ENCODE measurements around the gene KDM4B.

Gene KDM4B

DNA sequence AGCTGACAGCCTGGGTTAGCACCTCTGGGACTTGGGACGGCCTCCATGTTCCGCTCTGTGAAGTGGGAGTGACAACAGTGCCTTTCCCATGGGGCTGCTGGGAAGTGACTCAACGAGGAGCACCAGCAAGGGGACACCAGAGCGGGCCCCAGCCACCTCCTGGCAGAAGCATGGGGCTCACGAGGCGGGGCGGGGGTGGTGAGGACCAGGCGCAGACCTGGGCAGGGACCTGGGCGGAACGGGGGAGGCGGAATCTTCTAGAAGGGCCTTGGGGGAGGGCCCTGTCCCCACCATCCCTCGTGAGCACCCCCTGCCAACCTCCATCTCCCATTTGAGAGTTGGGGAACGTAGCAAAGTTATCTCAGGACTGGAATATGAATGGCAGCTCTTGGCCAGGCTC is 37.9 kb downstream of the KDM4B start:
- DNase-seq (ENCODE audit: low spot score), result no peak
- Histone ChIP-seq H3K27ac (no peak overlapping the region), H3K4me3 (no peak overlapping the region)
- TF ChIP-seq, protein P1, sequence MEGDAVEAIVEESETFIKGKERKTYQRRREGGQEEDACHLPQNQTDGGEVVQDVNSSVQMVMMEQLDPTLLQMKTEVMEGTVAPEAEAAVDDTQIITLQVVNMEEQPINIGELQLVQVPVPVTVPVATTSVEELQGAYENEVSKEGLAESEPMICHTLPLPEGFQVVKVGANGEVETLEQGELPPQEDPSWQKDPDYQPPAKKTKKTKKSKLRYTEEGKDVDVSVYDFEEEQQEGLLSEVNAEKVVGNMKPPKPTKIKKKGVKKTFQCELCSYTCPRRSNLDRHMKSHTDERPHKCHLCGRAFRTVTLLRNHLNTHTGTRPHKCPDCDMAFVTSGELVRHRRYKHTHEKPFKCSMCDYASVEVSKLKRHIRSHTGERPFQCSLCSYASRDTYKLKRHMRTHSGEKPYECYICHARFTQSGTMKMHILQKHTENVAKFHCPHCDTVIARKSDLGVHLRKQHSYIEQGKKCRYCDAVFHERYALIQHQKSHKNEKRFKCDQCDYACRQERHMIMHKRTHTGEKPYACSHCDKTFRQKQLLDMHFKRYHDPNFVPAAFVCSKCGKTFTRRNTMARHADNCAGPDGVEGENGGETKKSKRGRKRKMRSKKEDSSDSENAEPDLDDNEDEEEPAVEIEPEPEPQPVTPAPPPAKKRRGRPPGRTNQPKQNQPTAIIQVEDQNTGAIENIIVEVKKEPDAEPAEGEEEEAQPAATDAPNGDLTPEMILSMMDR (IDR thresholded peaks at IDR 0.05), result no peak

DNA sequence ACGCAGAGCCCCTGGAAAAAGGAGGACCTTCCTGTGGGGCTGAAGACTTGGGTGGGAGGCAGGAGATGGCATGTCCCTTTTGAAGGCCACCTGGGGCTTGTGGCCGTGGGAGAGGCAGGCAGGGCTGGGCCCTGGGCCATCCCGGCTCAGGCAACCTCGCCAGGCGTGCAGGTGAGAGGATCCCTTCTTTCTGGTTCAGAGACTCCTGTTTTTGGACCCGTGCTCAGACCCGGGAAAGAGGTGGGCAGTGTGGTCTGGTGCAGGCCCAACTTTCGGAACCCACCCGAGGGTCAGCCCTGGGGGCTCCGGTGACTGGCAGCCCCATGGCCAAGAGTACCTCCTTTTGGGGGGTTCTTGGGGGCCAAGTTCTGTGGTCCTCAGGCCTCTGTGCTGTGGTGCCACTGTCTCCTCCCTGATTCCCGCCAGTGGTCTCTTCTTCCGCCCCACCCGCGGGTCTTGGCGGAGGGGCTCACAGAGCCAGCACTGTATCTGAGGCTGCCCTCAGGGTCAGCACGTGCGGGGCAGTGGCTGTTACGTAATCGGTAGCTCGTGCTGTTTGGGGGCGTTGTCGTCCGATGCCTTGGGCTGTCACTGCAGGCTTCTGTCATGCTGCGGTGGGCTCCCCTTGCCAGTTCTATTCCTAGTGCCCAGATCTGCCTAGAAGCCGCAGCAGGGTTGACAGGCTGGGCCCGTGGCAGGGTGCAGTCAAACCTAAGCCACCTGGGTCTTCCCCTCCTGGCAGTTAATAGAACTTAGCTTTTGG is 42.7 kb downstream of the KDM4B start:
- Histone ChIP-seq H3K4me3 (no peak overlapping the region), H3K27ac (no peak overlapping the region)
- TF ChIP-seq, protein P1 (IDR thresholded peaks at IDR 0.05), result no peak
- no peak for DNase-seq (ENCODE audit: low spot score)

DNA sequence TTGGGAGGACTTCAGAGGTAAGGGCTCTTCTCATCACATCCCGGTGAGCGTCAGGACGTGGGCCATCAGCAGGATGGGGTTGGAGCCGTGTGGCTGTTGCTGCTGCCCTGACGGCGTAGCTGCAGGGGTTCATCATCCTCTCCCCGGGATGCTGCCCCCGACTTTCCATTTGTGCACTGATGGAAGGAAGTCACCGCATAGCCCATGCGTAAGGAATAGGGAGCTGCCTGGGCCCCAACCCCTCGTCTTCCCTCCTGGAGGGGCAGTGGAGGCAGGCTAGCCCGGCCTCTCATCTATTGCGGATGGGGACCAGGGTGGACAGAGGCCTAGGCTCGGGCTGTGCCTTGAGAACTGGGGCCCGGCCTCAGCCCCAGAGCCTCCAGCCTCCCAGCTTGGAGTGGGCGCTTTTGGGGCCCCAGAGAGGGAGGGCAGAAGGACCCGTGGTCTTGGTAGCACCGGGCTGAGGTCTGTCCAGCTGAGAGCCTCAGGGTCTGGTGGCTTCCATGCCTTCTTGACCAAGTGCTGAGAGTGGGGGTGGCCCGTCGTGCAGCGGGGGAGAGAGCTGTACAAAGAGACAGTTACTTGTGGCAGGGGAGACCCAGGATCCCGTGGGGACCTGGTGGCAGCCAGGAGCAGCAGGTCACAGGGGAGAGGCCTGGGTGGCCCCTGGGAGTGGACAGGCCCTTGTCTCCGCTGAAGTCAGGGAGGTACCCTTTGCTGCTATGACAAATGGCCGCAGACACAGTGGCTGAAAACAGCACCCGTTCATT is 44.0 kb downstream of the KDM4B start:
- TF ChIP-seq, protein P1 (IDR thresholded peaks at IDR 0.05), result no peak
- no peak overlapping the region for H3K4me3 ChIP-seq
- no peak overlapping the region for H3K27ac ChIP-seq
- no peak for DNase-seq (ENCODE audit: low spot score)

DNA sequence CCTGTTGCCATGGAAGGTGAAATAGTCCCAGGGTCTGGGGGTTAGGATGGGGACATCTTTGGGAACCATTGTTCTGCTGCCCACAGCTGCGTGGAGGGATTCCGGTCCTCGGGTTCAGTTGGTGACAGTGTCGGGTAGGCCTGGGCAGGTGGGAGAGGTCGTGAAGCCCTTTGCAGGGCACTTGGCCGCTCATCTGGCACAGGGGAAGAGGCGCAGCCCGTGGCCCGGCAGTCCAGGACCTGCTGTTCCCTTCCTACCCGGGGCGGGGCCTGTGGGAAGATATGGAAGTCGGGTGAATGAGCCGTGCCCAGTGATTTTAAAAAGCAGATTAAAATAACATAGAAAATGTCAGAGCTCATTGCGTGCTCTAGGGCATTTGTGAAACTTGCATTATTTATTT is 44.8 kb downstream of the KDM4B start:
- Histone ChIP-seq H3K27ac (no peak overlapping the region), H3K4me3 (no peak overlapping the region)
- TF ChIP-seq, protein P1 (IDR thresholded peaks at IDR 0.05), result no peak
- DNase-seq (ENCODE audit: low spot score), result no peak

DNA sequence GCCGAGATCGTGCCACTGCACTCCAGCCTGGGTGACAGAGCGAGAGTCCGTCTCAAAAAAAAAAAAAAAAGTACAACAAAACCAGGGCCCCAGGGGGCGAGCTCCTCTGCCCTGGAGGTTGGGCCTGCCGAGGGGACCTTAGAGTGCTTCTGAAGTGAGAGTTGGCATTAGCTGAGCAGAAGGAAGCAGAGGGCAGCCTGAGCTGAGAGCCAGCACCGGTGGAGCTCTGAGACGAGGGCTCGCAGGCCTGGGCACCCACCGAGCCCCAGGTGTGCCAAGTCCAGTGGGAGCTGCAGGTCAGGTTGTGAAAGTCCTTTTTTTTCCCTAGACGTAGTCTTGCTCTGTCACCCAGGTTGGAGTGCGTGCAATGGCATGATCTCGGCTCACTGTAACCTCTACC is 46.0 kb downstream of the KDM4B start:
- TF ChIP-seq, protein P1 (IDR thresholded peaks at IDR 0.05), result no peak

DNA sequence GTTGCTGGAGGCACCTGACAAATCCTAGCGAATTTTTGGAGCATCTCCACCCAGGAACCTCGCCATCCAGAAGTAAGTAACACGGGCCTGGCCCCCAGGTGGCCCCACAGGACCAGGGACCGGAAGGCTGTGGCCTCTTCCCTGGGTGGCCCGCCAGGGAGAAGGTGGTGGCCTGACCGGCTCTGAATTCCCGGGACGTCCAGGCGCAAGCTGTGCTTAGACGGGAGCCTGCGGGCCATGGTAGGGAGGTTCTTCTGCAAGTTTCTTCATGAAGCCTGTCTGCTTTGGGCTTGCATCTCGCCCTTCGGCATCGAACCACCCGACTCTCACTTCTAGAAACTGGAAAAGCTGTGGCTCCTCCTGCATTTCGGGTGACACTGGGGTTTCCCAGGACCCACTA is 47.4 kb downstream of the KDM4B start:
- no peak overlapping the region for H3K4me3 ChIP-seq
- no peak overlapping the region for H3K27ac ChIP-seq
- DNase-seq (ENCODE audit: low spot score), result no peak
- TF ChIP-seq, protein P1 (IDR thresholded peaks at IDR 0.05), result no peak

More for the DNA sequence above, 46.0 kb downstream of the KDM4B start:
- Histone ChIP-seq H3K27ac (no peak overlapping the region), H3K4me3 (no peak overlapping the region)
- DNase-seq (ENCODE audit: low spot score), result no peak
